SK-N-SH treated with all-trans-retinoic acid at 6 μM for 48 hours (cell line): ENCODE data around the gene GPX3.

Experiments
- CSRNP3 ChIP-seq: fragments of 250-450 bp; sonication (Bioruptor Pico); IDR thresholded peaks from 2 replicates; pipeline ENCODE4 v1.5.1; 2021; ENCODE audit warnings: mild to moderate bottlenecking, moderate library complexity
- PATZ1 ChIP-seq: fragments of 250-450 bp; sonication (Bioruptor Pico); IDR thresholded peaks from 2 replicates; pipeline ENCODE4 v1.8.0; 2020; ENCODE audit warnings: mild to moderate bottlenecking, moderate library complexity, borderline replicate concordance
- TSHZ2 ChIP-seq: fragments of 250-450 bp; sonication (Bioruptor Pico); IDR thresholded peaks from 2 replicates; pipeline ENCODE4 v1.5.0; 2020; ENCODE audit warnings: mild to moderate bottlenecking, moderate library complexity
- ZC3H10 ChIP-seq: fragments of 250-450 bp; sonication (Bioruptor Pico); IDR thresholded peaks from 2 replicates; pipeline ENCODE4 v1.5.1; 2021; ENCODE audit warnings: mild to moderate bottlenecking, moderate library complexity
- ZNF70 ChIP-seq: fragments of 450-650 bp; formaldehyde crosslinking; IDR thresholded peaks from 2 replicates; pipeline ENCODE4 v1.5.0; 2020; ENCODE audit warnings: mild to moderate bottlenecking, moderate library complexity

- TF ChIP-seq ZNF70 (no peak), CSRNP3 (no peak), PATZ1 (CRISPR knock-in tag) (no peak), ZC3H10 (CRISPR knock-in tag) (no peak), TSHZ2 (CRISPR knock-in tag) (no peak)
Observed at GRCh38 chr5:151030056-151030336, 9.6 kb downstream of the GPX3 start.
